Hepatocyte (in vitro differentiated cells): ENCODE results near the gene REP15.

Source experiments
- CTCF ChIP-seq: fragments of 200-600 bp; sonication (generic); IDR thresholded peaks from 2 replicates; pipeline ENCODE4 v1.5.1; 2016; ENCODE audit warnings: antibody characterized with exemption, mild to moderate bottlenecking; ENCODE audit not compliant: poor library complexity
- EZH2 ChIP-seq: fragments of 200-600 bp; sonication (generic); IDR thresholded peaks from 2 replicates; pipeline ENCODE4 v1.6.1; 2016; ENCODE audit warnings: antibody characterized with exemption, mild to moderate bottlenecking, borderline replicate concordance

- TF ChIP-seq CTCF (no peak), EZH2 (no peak)
Observed at GRCh38 chr12:27667540-27667939, 28.7 kb upstream of the REP15 start.
